OCI-LY1 (cell line): ENCODE results near the gene TEX14.

Experiments used
- EZH2 ChIP-seq: fragments of 200-600 bp; sonication (generic), shearing (Covaris generic); IDR thresholded peaks from 2 replicates; pipeline ENCODE4 v1.8.0; 2017; ENCODE audit warnings: borderline replicate concordance, mixed run types, mild to moderate bottlenecking, antibody characterized with exemption, low read length, moderate library complexity, mixed read lengths
- TF ChIP-seq, protein P1 (sequence below): fragments of 200-600 bp; sonication (generic), shearing (Covaris generic); IDR thresholded peaks from 2 replicates; pipeline ENCODE4 v1.5.1; 2017; ENCODE audit warnings: mild to moderate bottlenecking, antibody characterized with exemption, low read length, moderate library complexity, mixed read lengths

DNA sequence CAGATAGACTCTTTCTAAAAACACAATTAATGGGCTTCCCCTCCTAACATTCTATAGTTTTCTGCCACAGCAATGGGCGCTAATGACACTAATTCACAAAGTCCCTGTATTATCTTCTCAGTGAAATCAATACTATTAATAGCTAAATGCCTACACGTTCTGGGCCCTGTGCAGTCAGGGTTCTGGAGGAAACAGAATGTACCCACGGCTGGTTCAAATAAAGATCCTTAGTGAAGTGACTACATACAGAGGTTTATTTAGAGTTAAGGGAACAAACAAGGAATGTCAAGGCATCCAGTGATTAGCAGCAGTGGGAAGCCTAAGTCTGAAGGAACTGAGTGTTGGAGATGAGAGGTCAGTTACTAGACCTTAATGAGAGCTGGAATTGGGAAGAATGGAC lies 133.9 kb downstream of the TEX14 start:
- TF ChIP-seq, protein P1, sequence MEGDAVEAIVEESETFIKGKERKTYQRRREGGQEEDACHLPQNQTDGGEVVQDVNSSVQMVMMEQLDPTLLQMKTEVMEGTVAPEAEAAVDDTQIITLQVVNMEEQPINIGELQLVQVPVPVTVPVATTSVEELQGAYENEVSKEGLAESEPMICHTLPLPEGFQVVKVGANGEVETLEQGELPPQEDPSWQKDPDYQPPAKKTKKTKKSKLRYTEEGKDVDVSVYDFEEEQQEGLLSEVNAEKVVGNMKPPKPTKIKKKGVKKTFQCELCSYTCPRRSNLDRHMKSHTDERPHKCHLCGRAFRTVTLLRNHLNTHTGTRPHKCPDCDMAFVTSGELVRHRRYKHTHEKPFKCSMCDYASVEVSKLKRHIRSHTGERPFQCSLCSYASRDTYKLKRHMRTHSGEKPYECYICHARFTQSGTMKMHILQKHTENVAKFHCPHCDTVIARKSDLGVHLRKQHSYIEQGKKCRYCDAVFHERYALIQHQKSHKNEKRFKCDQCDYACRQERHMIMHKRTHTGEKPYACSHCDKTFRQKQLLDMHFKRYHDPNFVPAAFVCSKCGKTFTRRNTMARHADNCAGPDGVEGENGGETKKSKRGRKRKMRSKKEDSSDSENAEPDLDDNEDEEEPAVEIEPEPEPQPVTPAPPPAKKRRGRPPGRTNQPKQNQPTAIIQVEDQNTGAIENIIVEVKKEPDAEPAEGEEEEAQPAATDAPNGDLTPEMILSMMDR, result no peak
- TF ChIP-seq EZH2, result no peak
